Stimulated activated CD8-positive, alpha-beta memory T cell treated with anti-CD3 and anti-CD28 coated beads, Interleukin-4, amount 100 ng/mL, for 48 hours (primary cell): Measurements from ENCODE around the gene RPL7A.
"Not testable (repeated sequence)": the region's sequence is repeated elsewhere in the genome, so short reads cannot be mapped to it uniquely, and the experiment has no call there.

Source experiments
- DNase-seq: peaks from one replicate; pipeline ENCODE4 v3.0.0-alpha.2; 2020

Gene RPL7A

GRCh38 chr9:133347985-133348717 is at the start of gene RPL7A, which contains the start of gene MED22:
TSS of gene RPL7A (plus strand) at chr9:133348218. CDS start at chr9:133348244, 26 bp downstream.
TSS of gene MED22 (minus strand) at chr9:133348131. CDS start at chr9:133346662, 1,469 bp downstream.
- DNase-seq: peak; percentile 94

- not testable (repeated sequence) for DNase-seq
Measured at GRCh38 chr9:133299996-133300395, 48.0 kb upstream of the RPL7A start.

- DNase-seq: no peak
Measured at GRCh38 chr9:133301253-133302230, 46.5 kb upstream of the RPL7A start.

GRCh38 chr9:133303266-133304157 is 44.5 kb upstream of the RPL7A start:
- no peak for DNase-seq

GRCh38 chr9:133304158-133304470 is 43.9 kb upstream of the RPL7A start:
- DNase-seq: no peak

GRCh38 chr9:133304477-133305377 is 43.3 kb upstream of the RPL7A start:
- no peak for DNase-seq

GRCh38 chr9:133305731-133306130 is 42.3 kb upstream of the RPL7A start:
- DNase-seq: no peak

- no peak for DNase-seq
Measured at GRCh38 chr9:133306242-133307204, 41.5 kb upstream of the RPL7A start.

- DNase-seq: no peak
Measured at GRCh38 chr9:133307301-133307700, 40.7 kb upstream of the RPL7A start.

GRCh38 chr9:133309608-133310007 is 38.4 kb upstream of the RPL7A start:
- no peak for DNase-seq

GRCh38 chr9:133315997-133316396 is 32.0 kb upstream of the RPL7A start:
- DNase-seq: no peak

- DNase-seq: not testable (repeated sequence)
Measured at GRCh38 chr9:133317551-133317950, 30.5 kb upstream of the RPL7A start.

GRCh38 chr9:133320421-133320881 is 27.6 kb upstream of the RPL7A start:
- no peak for DNase-seq

GRCh38 chr9:133321411-133321935 is 26.5 kb upstream of the RPL7A start:
- DNase-seq: no peak

- DNase-seq: no peak
Measured at GRCh38 chr9:133322701-133323100, 25.3 kb upstream of the RPL7A start.

- no peak for DNase-seq
Measured at GRCh38 chr9:133323211-133323610, 24.8 kb upstream of the RPL7A start.

GRCh38 chr9:133323991-133324703 is 23.9 kb upstream of the RPL7A start:
- DNase-seq: no peak

- not testable (repeated sequence) for DNase-seq
Measured at GRCh38 chr9:133327021-133327420, 21.0 kb upstream of the RPL7A start.

GRCh38 chr9:133327834-133328484 is 20.1 kb upstream of the RPL7A start:
- DNase-seq: no peak
